ENCODE results near the gene NR2F1-AS1. TPM values are rescaled to one million over a fixed set of nuclear protein-coding genes. Genes with fewer than 3 reads are reported as not detected.

The NR2F1-AS1 gene
- total RNA-seq, 2 experiments from 2014 or later = not detected

DNA sequence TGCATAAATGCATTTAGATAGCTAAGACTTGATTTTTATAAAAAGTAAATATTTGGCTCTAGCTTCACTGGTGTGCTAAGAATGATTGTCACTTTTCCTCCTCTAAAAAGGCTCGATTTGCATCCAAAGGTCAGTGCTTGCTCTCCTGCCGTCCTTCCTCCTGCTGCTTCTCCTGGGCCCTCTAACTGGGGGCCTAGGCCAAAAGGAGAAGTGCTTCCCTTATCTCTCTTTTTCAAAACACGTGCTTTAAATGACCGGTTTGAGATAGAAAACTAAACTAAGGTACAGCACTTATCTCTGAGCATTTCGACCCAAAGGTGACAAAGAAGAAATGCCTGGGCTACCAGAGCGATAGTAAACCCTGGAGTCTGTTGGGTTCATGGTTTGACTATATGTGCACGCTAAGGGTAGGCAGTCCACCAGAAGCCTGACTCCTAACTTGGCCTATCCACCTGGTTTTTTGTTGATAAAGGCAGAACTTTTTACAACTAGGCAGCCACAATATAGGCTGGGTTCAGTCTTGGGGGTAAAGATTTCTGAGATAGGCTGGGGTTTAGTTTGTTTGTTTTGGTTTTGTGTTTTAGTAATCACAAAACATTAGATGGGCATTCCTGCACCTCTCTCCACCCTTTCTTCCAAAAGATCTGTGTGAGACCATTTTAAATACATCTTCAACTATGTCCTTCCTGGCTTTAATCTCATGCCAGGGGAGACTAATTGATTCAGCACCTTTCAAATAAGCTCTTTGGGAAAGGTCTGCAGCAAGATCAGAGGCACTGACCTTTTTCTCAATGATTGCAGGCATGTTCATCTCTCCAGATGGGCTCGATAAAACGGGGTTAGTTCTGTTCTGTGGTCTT lies 3.8 kb downstream of the NR2F1-AS1 start:
- no peaks in the 10 kb centered on the region for H3K36me3 ChIP-seq (ENCODE audit: insufficient read depth, low read length)
- ChIA-PET CTCF (ENCODE audit: unreplicated experiment) (no interaction called here), POLR2A (interaction anchor here (0.6 kb wide), 1 partner anchor 824 kb away, joined by 3 read pairs; no protein-coding TSS in a partner anchor)
- DNase-seq (ENCODE audit: low spot score) = no peak
- H3K9me2 ChIP-seq (ENCODE audit: insufficient read depth, low read length) = no peaks in the 10 kb centered on the region
- no peaks in the 10 kb centered on the region for H4K20me1 ChIP-seq (ENCODE audit: insufficient read depth, low read length)
- no peaks in the 10 kb centered on the region for H3K79me2 ChIP-seq (ENCODE audit: insufficient read depth, low read depth, low read length)
- H3K9me3 ChIP-seq (ENCODE audit: low read length) = no peaks in the 10 kb centered on the region
- no TSS peak for BruUV-seq (replicated peaks)
- TF ChIP-seq EZH2phosphoT487 (IDR thresholded peaks at IDR 0.05; ENCODE audit: borderline replicate concordance, low read depth, low read length) = no peak
- TF ChIP-seq, protein P1, sequence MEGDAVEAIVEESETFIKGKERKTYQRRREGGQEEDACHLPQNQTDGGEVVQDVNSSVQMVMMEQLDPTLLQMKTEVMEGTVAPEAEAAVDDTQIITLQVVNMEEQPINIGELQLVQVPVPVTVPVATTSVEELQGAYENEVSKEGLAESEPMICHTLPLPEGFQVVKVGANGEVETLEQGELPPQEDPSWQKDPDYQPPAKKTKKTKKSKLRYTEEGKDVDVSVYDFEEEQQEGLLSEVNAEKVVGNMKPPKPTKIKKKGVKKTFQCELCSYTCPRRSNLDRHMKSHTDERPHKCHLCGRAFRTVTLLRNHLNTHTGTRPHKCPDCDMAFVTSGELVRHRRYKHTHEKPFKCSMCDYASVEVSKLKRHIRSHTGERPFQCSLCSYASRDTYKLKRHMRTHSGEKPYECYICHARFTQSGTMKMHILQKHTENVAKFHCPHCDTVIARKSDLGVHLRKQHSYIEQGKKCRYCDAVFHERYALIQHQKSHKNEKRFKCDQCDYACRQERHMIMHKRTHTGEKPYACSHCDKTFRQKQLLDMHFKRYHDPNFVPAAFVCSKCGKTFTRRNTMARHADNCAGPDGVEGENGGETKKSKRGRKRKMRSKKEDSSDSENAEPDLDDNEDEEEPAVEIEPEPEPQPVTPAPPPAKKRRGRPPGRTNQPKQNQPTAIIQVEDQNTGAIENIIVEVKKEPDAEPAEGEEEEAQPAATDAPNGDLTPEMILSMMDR (conservative IDR thresholded peaks at IDR 0.05; ENCODE audit: low read length) = no peak
- H3K27ac ChIP-seq (ENCODE audit: low read depth, low read length, poor library complexity, severe bottlenecking) = no peak overlapping the region
- intact Hi-C loops (cut with micrococcal nuclease; ENCODE audit: unreplicated experiment) = no loop called here
- no peak overlapping the region for H3K4me2 ChIP-seq (ENCODE audit: low read length)
- no peaks in the 10 kb centered on the region for H3K4me1 ChIP-seq (ENCODE audit: insufficient read depth, low read length, poor library complexity, severe bottlenecking)
- H2AFZ ChIP-seq (ENCODE audit: low read length) = no peak overlapping the region
- no peak overlapping the region for H3K4me3 ChIP-seq (ENCODE audit: low read depth, low read length, poor library complexity, severe bottlenecking)

DNA sequence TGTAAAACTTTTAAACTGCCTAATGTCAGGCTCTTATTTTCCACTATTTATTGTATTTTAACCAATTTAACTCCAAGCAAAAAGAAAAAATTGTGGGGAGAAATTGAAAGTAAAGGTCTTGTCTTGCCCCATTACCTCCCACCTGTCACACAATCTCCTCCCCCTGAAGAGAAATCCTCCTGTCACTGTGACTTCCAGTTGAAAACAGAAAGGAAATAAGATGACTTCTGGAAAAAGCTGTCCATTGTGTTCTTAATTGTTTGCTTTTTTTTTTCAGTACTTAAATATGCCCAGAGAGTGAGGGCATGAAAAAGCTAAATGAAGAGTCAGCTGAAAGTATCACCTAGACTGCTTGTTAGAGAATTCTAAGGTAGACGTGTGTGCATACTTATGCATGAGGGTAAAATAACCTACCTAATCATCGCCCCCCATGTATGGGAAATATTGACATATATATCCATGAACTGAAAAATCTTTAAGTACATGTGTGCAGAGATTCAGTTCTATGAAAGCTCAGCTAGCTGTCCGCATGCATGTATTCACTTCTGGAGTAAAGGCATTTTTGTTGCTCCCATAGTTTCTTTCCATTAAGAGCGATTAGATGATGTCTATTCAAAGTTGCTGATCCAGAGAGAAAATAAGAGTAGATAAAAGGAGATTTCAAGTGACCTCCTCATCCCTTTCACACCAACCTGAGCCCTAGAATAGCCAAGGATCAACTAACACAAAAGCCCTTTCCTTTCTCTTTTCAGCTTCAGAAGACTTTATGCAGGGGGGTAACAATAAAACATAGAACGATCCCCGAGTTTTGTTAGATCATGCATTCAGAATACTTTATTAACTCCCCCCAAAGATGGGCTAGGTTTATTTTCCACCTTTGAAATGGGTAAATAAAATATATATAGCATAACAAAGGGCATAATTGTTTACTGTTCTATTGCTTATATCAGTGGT lies 5.3 kb downstream of the NR2F1-AS1 start:
- Histone ChIP-seq H4K20me1 (ENCODE audit: insufficient read depth, low read length) (no peaks in the 10 kb centered on the region), H3K4me2 (ENCODE audit: low read length) (no peak overlapping the region), H3K9me3 (ENCODE audit: low read length) (no peaks in the 10 kb centered on the region), H3K36me3 (ENCODE audit: insufficient read depth, low read length) (no peaks in the 10 kb centered on the region), H2AFZ (ENCODE audit: low read length) (no peak overlapping the region), H3K27ac (ENCODE audit: low read depth, low read length, poor library complexity, severe bottlenecking) (no peak overlapping the region), H3K4me3 (ENCODE audit: low read depth, low read length, poor library complexity, severe bottlenecking) (no peak overlapping the region), H3K79me2 (ENCODE audit: insufficient read depth, low read depth, low read length) (no peaks in the 10 kb centered on the region), H3K4me1 (ENCODE audit: insufficient read depth, low read length, poor library complexity, severe bottlenecking) (no peaks in the 10 kb centered on the region), H3K9me2 (ENCODE audit: insufficient read depth, low read length) (no peaks in the 10 kb centered on the region)
- TF ChIP-seq EZH2phosphoT487 (IDR thresholded peaks at IDR 0.05; ENCODE audit: borderline replicate concordance, low read depth, low read length) = no peak
- TF ChIP-seq, protein P1 (conservative IDR thresholded peaks at IDR 0.05; ENCODE audit: low read length) = no peak
- CTCF ChIA-PET (ENCODE audit: unreplicated experiment) = no interaction called here
- POLR2A ChIA-PET = no interaction called here
- intact Hi-C loops (cut with micrococcal nuclease; ENCODE audit: unreplicated experiment) = no loop called here
- BruUV-seq (replicated peaks) = no TSS peak
- DNase-seq (ENCODE audit: low spot score) = no peak

Measured in OCI-LY7 (cell line).